ENCODE data around the gene CDK10. TPM values are rescaled to one million over a fixed set of nuclear protein-coding genes. Genes with fewer than 3 reads are reported as not detected.

CDK10 gene
- total RNA-seq, 6 experiments from 2014 or later, result 35.0 to 72.2 (median 53.7) TPM

GRCh38 chr16:89708481-89708931 is 22.0 kb downstream of the CDK10 start:
- Histone ChIP-seq H3K36me3 (no peaks in the 10 kb centered on the region), H3K27me3 (no peaks in the 10 kb centered on the region), H3K4me3 (no peak overlapping the region), H3K9me3 (no peaks in the 10 kb centered on the region), H3K27ac (no peak overlapping the region), H3K4me1 (peaks cover 0 to 6% (median 0%) of the 10 kb centered on the region in 4 donors)
- no peak for DNase-seq
- no peak for ATAC-seq
- WGBS (ENCODE audit: insufficient coverage, low coverage, low lambda C conversion rate, missing lambda C conversion rate), result no CpG with 5 or more reads among the region's 19 CpGs
- intact Hi-C loops (cut with DNase I), result loop anchor here (10.0 kb wide), 2 partner anchors 86 to 166 kb away; partner anchors contain the start of gene TCF25 (in 1 of the 2)
- TF ChIP-seq POLR2A (IDR thresholded peaks at IDR 0.05), result no peak
- TF ChIP-seq, protein P1, sequence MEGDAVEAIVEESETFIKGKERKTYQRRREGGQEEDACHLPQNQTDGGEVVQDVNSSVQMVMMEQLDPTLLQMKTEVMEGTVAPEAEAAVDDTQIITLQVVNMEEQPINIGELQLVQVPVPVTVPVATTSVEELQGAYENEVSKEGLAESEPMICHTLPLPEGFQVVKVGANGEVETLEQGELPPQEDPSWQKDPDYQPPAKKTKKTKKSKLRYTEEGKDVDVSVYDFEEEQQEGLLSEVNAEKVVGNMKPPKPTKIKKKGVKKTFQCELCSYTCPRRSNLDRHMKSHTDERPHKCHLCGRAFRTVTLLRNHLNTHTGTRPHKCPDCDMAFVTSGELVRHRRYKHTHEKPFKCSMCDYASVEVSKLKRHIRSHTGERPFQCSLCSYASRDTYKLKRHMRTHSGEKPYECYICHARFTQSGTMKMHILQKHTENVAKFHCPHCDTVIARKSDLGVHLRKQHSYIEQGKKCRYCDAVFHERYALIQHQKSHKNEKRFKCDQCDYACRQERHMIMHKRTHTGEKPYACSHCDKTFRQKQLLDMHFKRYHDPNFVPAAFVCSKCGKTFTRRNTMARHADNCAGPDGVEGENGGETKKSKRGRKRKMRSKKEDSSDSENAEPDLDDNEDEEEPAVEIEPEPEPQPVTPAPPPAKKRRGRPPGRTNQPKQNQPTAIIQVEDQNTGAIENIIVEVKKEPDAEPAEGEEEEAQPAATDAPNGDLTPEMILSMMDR (IDR thresholded peaks at IDR 0.05), result no peak

- no peak for TF ChIP-seq POLR2A (IDR thresholded peaks at IDR 0.05)
- TF ChIP-seq, protein P1 (IDR thresholded peaks at IDR 0.05), result no peak
- no peaks in the 10 kb centered on the region for H3K27me3 ChIP-seq
- no peak for DNase-seq
- H3K27ac ChIP-seq, result no peak overlapping the region
- H3K9me3 ChIP-seq, result no peaks in the 10 kb centered on the region
- peaks cover 0 to 6% (median 0%) of the 10 kb centered on the region in 4 donors for H3K4me1 ChIP-seq
- WGBS (ENCODE audit: insufficient coverage, low coverage, low lambda C conversion rate, missing lambda C conversion rate), result 92% methylated on average over 4 of the region's 10 CpGs
- no peaks in the 10 kb centered on the region for H3K36me3 ChIP-seq
- intact Hi-C loops (cut with DNase I), result loop anchor here (10.0 kb wide), 2 partner anchors 86 to 166 kb away; partner anchors contain the start of gene TCF25 (in 1 of the 2)
- no peak for ATAC-seq
- no peak overlapping the region for H3K4me3 ChIP-seq
Observed at GRCh38 chr16:89709166-89709565, 22.7 kb downstream of the CDK10 start.

GRCh38 chr16:89709716-89710432 is 23.4 kb downstream of the CDK10 start:
- Histone ChIP-seq H3K4me3 (no peak overlapping the region), H3K27ac (no peak overlapping the region), H3K4me1 (peaks cover 0 to 6% (median 0%) of the 10 kb centered on the region in 4 donors), H3K36me3 (no peaks in the 10 kb centered on the region), H3K9me3 (no peaks in the 10 kb centered on the region), H3K27me3 (no peaks in the 10 kb centered on the region)
- intact Hi-C loops (cut with DNase I), result loop anchor here (5.0 to 10.0 kb wide), 3 partner anchors 85 to 165 kb away; partner anchors contain the start of gene TCF25 (in 1 of the 2)
- TF ChIP-seq, protein P1 (IDR thresholded peaks at IDR 0.05), result no peak
- TF ChIP-seq POLR2A (IDR thresholded peaks at IDR 0.05), result no peak
- ATAC-seq, result no peak
- WGBS (ENCODE audit: insufficient coverage, low coverage, low lambda C conversion rate, missing lambda C conversion rate), result 90% methylated on average over 2 of the region's 19 CpGs
- no peak for DNase-seq

- H3K9me3 ChIP-seq, result no peaks in the 10 kb centered on the region
- no peak overlapping the region for H3K4me3 ChIP-seq
- peaks cover 0 to 6% (median 0%) of the 10 kb centered on the region in 4 donors for H3K4me1 ChIP-seq
- no peak for ATAC-seq
- no peak overlapping the region for H3K27ac ChIP-seq
- H3K27me3 ChIP-seq, result no peaks in the 10 kb centered on the region
- DNase-seq, result no peak
- intact Hi-C loops (cut with DNase I), result loop anchor here in 1 of 2 donors (5.0 kb wide), 1 partner anchor 86 kb away; no protein-coding TSS in a partner anchor
- WGBS (ENCODE audit: insufficient coverage, low coverage, low lambda C conversion rate, missing lambda C conversion rate), result 73% methylated on average over 3 of the region's 63 CpGs
- TF ChIP-seq POLR2A (IDR thresholded peaks at IDR 0.05), result no peak
- TF ChIP-seq, protein P1 (IDR thresholded peaks at IDR 0.05), result no peak
- no peaks in the 10 kb centered on the region for H3K36me3 ChIP-seq
Observed at GRCh38 chr16:89710709-89711564, 24.4 kb downstream of the CDK10 start.

Data from right lobe of liver (tissue), 6 donors.